Measurements from ENCODE around the gene STX2.
"Not testable (repeated sequence)": the region's sequence is repeated elsewhere in the genome, so short reads cannot be mapped to it uniquely, and the experiment has no call there.

The STX2 gene

GRCh38 chr12:130800312-130800711 lies 38.7 kb downstream of the STX2 start:
- no peak for DNase-seq (ENCODE audit: low read depth, low spot score)

DNA sequence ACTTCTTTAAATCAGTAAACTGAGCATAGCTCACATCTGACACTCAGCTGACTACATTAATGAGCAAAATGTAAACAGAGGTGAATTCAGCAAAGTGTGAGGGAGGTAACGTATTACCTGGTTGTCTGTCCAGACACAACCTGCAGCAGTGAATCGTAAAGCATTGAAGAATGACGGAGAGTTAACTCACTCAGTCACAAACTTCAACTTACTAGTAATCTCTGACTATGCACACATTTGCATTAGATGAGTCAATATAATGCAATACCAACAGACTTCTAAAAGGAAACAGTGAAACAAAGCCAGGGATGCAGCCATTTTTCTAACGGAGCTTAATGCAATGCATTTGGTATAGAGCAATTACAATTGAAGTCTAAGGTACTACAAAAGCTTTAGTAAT lies 40.0 kb downstream of the STX2 start:
- no peak for DNase-seq (ENCODE audit: low read depth, low spot score)

DNA sequence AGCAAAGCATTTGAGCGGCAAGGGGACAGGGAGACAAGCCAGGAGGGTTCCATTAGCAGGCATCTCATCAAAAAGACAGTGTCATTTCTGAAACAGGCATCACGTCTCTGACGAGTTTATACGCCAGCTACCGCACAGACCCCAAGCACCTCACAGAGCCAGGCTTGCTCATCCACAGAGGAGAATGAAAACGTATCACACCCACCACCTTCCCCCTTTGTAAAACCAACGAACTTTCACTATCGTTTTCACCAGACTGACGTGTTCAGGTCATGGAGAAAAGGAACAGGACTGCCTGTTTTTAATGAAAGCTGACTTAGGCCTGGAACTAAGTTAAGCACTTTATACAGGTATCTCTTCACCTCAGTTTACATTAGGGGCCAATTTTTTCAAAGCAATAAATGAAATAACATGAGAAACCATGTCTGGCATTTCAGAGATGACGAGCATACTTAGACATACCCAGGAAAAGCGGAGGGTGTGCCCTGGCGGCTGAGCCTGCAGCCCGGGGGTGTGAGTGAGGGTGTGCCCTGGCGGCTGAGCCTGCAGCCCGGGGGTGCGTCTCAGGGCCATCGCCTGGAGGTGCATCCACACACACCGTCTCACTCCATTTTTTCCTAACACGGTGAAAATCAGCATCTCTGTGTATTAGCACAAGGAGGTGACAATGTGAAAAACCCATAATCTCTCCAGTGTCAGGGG lies 41.9 kb downstream of the STX2 start:
- no peak for DNase-seq (ENCODE audit: low read depth, low spot score)

DNA sequence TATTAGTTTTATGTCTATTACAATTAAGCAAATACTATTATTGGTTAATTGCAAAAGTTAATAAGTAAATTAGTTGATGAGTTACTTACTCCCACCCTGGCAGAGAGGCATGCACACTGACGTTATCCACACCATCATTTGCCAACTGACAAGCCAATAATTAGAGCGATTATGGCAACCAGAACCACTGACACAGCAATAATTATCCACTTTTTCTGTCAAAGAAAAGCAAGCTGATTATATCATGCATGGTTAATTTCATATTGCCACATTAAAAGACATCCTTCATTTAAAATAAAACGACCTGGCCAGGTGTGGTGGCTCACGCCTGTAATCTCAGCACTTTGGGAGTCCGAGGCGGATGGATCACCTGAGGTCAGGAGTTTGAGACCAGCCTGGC lies 43.1 kb downstream of the STX2 start:
- no peak for DNase-seq (ENCODE audit: low read depth, low spot score)

- no peak for DNase-seq (ENCODE audit: low read depth, low spot score)
Measured at GRCh38 chr12:130793554-130793849, 45.5 kb downstream of the STX2 start.

DNA sequence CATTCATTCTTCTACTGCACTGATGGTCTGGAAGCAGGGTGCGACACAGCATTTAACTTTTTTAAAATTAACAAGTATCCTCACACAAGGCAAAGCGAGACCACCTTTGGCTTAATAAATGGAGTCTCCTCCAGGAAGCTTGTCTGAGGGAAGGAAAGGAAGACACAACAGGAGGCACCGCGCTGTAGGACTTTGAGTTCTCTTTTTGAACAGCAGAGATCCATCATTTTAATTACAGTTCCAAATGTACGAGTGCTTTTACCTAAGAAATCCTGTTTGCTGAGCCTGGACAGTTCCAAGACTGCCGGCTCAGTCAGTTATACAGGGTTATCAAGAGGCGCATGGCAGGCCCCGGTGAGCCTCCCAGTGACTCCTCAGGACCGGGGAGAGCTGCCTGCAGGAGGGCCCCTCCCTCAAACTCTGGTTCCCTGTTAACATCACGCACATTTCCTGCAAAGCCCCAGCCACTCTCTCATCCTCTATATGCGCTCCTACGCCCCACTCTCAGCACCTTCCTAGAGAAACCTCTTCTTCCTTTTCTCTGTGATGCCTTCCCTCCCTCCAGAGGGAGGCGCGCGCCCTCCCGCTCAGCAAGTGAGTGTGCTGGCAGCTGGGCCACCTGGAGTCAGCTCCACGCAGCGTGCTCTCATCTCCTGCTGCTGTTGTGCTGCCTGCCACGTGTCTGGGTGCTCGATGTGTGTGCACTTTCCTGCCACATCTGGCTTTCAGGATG lies 46.1 kb downstream of the STX2 start:
- no peak for DNase-seq (ENCODE audit: low read depth, low spot score)

DNA sequence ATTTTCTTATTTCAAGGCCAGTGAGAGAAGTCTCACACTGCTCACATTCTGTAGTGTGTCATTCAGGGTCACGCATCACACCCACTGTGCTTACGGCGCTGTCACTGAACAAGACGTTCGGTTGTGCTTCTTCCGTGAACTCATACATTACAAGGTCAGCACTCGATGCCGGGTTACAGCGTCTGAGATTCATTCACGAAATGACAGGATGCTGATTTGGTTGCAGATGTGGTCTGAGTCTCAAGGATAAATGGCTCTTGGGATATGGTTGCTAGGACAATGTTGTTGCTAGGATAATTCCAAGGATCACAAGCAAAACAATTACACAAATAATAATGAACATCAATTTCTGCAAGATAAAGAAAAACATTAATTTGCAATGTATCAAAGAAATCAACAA lies 47.4 kb downstream of the STX2 start:
- no peak for DNase-seq (ENCODE audit: low read depth, low spot score)

DNA sequence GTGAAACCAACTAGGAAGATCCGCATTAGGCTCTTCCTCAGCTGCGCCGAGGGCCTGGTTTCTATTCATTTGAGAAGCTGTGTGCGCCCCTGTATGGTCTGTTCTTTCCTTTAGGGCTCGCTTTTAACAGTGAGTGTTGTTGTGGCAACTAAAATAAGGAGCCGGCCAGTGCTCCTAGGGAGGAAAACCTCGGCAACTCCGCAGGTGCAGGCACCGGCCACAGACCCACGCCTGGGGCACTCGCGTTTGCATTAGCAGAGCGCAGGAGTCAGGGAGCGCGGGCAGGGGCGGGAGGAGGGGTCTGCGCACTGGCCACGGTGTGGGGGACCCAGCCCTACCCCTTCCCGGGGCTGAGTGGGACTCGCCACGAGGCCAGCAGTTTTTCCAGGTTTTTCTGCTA lies 50.5 kb downstream of the STX2 start:
- no peak for DNase-seq (ENCODE audit: low read depth, low spot score)

GRCh38 chr12:130787445-130788410 lies 51.3 kb downstream of the STX2 start:
- no peak for DNase-seq (ENCODE audit: low read depth, low spot score)

DNA sequence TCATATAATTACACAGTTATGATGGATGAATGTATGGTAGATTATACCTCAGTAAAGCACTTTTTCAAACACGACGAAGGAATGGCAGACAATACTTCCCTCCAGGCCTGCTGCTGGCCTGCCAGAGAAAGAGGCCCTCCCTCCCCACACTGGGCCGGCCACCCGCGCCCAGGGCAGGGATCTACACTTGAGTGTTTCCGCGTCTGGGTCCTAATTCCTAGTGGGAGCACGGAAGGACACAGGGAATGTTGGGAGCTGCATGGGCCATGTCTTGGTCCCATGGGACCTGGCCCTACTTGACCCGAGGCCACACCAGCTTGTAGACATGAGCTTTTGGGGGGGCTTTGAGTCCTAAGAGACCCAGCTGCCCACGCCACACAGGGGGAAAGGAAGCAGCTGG lies 52.0 kb downstream of the STX2 start:
- DNase-seq (ENCODE audit: low read depth, low spot score): no peak

DNA sequence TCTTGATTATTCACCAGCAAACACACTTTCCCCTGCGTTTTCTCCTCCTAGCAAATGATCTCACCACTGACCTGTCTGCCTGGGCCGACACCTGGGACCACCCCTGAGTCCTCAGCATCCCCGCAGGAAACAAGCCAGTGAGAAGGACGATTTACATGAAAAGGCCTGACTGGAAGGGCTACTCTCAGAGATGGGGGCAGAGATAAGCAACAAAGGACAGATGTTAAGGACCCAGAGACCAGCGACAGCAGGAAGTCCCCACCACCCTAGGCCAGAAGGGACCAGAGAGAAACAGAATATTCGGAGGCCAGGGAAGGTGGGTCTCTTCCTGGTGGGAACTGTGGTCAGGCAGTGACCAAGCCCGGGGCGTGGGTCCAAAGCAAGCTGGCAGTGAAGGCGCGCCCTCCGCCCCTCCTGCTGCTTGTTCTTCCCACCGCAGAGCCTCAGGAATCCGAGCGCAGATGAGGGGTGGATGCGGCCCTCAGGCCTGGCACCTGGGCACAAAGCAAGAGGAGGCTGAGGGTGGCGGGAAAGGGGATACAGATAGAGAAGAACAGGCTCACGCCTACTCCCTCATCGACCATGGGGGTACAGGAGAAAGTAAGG lies 55.8 kb downstream of the STX2 start:
- no peak for DNase-seq (ENCODE audit: low read depth, low spot score)

DNA sequence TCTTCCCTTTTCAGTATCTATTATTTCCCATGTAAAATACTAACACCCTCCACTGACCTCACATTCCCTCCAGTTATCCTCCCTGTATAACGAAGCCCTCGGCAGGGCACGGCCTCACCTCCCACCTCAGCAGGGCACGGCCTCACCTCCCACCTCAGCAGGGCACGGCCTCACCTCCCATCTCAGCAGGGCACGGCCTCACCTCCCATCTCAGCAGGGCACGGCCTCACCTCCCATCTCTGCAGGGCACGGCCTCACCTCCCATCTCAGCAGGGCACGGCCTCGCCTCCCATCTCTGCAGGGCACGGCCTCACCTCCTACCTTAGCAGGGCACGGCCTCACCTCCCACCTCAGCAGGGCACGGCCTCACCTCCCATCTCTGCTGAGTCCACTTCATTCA lies 56.8 kb downstream of the STX2 start:
- DNase-seq (ENCODE audit: low read depth, low spot score): not testable (repeated sequence)

- DNase-seq (ENCODE audit: low read depth, low spot score): no peak
Measured at GRCh38 chr12:130780880-130781575, 58.0 kb downstream of the STX2 start.

DNA sequence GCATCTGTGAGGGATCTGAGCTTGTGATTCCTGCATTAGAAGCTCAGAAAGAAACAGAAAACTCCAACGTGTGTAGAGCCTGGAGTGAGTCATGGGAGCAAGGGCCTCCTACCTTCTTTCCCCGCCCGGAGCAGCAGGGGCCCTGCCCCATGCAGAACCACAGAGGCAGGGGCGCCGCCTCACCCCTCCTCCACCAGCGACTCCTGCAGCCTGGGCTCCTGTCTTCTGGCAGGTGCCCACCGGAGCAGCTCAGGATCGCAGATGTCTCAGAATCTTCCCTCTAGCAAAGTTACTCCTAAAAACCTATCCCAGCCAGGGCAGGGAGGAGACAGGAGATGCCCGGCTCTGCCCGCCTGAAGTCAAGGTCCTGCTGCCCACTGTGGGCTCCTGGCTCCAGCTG lies 58.7 kb downstream of the STX2 start:
- DNase-seq (ENCODE audit: low read depth, low spot score): no peak

DNA sequence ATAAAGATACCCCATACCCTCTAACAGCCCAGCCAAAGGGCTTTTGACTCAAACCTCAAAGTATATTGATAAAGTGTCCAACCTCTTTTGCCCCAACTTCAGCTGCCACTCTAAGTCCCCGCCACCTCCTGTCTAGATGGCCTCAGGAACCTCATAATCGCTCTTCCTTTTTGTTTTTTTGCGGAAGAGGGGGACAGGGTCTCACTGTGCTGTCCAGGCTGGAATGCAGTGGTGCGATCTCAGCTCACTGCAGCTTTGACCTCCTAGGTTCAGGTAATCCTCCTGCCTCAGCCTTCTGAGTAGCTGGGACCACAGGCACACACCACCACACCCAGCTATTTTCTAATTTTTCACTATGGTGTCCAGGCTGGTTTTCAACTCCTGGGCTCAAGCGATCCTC lies 60.3 kb downstream of the STX2 start:
- no peak for DNase-seq (ENCODE audit: low read depth, low spot score)

DNA sequence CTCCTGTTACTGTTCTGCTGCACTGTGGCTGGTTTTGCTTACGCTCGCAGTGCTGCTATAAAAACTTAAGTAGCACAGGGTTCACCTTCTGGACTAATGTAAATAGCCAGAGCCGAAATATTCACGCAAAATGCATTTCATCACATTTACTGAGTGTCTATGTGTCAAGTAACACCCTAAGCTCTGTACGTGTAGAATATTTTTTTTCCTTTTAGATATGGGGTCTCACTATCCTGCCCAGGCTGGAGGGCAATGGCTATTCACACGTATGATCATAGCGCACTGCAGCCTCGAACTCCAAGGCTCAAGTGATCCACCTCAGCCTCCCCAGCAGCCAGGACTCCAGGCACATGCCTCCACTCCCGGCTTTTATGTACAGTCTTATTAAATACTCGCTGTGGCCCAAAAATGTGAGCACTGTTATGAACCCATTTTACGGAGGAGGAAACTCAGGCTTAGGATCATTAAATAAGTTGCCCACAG lies 62.2 kb downstream of the STX2 start:
- DNase-seq (ENCODE audit: low read depth, low spot score): no peak

DNA sequence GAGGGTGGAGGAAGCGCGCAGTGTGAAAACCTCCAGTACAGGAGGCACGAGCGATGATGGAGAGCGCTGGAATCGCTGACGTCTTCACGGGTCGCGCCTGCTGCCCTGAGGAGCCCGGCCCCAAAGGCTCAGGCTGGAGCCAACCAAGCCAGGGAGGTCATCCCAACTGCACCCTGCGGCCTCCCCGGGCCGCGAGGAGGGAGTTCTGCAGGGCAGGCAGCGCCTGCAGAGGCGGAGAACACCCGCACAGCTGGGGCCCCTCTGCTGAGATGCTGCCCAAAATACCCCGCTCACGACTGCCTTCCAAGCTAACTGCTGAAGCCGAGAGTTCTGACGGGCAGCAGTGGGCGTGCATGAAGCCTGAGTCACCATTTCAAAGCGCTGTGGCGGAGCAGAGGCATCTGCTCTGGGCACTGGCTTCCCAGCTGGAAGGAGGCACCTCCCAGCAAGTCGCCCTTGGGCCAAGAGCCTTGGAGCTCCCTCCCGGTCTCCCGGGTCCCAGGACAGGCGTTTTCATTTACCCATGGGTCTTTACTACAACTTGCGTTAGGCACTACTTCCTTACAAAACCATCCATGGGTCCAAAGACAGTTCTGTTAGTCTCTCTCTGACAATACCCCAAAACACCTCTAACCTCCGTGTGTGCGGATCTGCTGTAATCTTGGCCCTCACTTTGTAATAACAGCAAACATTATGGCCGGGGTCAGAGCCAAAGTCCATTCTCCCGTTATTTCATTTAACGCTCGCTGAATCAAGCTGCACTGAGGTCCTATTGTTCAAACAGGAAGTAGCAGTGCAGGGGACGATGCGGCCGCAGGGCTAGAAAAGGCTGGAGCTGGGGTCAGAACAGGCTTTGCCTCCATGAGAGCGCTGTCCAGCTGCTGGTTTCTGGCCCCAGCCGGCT lies 62.8 kb downstream of the STX2 start:
- DNase-seq (ENCODE audit: low read depth, low spot score): peak; percentile 89

- DNase-seq (ENCODE audit: low read depth, low spot score): no peak
Measured at GRCh38 chr12:130770413-130771028, 68.5 kb downstream of the STX2 start.

DNA sequence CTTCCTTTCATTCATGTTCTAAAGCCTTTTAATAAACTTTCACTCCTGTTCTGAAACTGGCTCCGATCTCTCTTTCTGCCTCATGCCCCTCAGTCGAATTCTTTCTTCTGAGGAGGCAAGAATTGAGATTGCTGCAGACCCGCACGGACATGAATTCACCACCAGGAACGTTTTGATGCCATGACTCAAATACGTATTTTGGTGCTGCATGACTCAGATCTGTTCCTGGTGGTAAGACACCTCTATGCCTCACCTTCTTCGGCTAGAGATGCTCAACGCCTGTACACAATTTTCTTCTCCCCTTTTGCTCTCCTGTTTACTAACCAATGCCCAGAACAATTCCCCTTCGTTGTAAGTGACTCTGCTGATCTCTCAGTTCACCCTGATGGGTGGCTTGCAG lies 70.9 kb downstream of the STX2 start:
- DNase-seq (ENCODE audit: low read depth, low spot score): no peak

DNA sequence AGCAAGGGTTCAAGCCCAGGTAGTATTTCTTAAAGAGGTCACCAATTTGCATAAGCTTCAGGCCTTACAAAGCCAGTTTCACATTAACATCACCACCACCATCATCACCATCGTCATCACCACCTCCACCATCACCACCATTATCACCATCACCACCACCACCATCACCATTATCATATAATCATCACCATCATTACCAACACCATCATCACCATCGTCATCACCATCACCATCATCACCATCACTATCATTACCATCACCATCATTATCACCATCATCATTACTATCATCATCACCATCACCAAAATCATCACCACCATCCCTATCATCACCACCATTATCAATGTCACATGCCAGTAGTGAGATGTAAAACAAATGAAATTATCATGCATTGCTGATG lies 72.6 kb downstream of the STX2 start:
- DNase-seq (ENCODE audit: low read depth, low spot score): no peak

All from brain pericyte (primary cell).